SHP77 (cell line): ENCODE measurements around the gene CD300A.
"Not testable (repeated sequence)": the region's sequence is repeated elsewhere in the genome, so short reads cannot be mapped to it uniquely, and the experiment has no call there.

ENCODE experiments used
- DNase-seq, 2 experiments: peaks; one replicate each; lab custom pipeline; 2025; lab: John Stamatoyannopoulos, UW

CD300A gene

DNA sequence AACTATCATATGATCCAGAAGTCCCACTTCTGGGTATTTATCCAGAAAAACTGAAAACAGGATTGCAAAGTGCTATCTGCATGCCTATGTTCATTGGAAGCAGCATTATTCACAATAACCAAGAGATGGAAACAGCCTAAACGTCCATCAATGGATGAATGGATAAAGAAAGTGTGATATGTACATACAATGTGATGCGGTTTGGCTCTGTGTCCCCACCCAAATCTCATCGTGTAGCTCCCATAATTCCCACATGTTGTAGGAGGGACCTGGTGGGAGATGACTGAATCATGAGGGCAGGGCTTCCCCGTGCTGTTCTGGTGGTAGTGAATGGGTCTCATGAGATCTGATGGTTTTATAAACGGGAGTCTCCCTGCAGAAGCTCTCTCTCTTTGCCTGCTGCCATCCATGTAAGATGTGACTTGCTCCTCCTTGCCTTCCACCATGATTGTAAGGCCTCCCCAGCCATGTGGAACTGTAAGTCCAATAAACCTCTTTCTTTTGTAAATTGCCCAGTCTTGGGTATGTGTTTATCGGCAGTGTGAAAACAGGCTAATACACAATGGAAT, 52.1 kb downstream of the CD300A start:
- DNase-seq, result not testable (repeated sequence)

DNA sequence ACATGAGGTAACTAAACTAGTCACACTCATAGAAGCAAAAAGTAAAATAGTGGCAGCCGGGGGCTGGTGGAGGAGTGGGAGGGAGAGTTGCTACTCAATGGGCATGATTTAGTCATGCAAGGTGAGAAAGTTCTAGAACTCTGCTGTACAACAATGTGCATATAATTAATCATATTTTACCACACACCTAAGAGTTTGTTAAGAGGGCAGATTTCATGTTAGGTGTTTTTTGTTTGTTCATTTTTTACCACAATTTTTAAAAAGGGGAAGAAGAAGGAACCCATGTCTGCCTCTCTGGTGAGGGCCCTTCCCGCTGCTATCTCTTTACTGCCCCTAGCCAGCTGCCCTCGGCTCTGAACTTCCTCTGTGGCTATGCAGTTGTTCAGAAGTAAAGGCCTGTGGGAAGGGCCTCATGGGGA, 53.6 kb downstream of the CD300A start:
- DNase-seq, result no peak

DNA sequence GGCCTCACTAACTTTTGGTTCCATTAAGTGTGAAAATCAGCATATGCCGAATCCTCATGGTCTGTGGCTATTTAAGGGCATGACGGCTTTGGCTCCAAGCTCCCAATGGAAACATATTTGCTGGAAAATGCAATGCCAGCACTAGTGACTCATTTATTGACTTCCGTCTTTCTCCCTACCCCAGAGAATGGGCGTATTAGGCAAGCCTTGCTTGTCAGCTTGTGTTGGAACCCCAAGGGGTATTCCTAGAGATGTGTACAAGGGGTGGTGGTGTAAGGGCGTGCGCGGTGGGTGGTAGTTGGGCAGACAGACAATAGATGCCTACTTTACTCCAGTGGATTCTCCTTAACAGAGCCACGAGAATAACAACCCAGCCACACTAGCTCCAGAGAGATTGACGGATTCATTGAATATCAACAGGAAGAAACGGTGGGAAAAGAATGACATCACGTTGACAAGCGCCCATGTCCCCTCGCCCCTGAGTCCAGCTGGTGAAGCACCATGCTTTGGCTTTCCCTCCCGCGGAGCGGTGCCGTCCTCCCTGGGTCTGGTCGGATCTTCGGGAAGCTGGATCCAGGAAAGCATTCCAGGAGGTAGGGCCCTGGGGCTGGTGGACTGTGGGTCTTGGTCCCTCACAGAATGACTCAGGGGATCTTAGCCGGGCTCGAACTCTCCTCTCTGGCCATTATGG, 54.5 kb downstream of the CD300A start:
- DNase-seq, result no peak

DNA sequence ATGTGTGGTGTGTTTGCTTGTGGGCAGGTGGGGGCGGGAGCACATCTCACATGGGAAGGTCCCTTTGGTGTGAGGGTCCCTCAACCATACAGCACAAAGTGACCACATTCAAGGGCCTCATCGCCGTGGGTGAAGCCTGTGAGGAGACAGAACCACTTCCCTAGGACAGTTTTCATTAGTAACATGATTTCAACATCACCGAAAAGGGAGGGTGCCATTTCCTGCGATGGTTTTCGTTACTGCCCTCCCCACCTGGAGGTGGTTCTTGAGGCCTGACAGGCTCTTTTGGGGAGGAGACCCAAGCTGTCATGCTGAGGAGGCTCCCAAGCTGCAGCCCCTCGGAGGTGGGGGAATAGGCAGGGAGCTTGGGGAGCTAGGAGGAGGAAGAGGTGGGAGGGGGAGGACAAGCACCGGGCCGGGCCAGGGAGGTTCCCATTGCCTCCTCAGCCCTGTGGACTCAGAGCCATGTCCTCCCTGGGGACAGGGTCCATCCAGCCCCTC, 55.3 kb downstream of the CD300A start:
- no peak for DNase-seq

DNA sequence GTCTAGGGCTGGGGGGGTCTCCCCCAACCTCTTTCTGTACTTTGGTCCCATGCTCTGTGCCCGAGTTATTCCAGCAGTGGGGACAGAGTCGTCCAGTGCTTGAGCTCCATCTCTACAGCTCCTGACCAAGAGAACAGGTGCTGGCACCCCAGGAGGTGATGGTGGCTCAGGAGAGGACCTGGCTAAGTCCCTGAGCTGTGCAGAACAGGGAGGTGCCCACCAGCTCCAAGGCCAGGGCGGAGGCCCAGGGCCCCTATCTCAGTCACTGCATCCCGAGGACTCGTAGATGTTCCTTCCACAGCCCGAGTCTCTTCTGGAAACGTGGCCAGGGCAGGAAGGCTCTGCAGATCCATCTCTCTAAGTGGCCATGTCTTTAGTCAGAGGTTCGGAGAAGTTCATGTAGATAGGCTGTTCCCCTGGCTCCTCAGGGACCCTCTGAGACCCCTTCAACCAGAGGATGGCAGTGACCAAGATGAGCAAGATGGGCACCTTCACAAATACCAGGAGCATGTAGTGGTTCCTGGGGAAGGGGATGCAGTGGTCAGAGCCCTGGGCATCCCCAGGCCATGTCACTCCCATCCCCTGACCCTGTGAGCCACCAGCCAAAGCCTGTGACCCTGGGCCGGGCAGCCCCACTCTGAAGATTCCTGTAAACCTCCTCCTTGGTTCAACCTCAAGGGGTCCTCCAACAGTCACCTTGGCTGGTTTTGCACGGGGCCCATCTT, 56.1 kb downstream of the CD300A start:
- no peak for DNase-seq

DNA sequence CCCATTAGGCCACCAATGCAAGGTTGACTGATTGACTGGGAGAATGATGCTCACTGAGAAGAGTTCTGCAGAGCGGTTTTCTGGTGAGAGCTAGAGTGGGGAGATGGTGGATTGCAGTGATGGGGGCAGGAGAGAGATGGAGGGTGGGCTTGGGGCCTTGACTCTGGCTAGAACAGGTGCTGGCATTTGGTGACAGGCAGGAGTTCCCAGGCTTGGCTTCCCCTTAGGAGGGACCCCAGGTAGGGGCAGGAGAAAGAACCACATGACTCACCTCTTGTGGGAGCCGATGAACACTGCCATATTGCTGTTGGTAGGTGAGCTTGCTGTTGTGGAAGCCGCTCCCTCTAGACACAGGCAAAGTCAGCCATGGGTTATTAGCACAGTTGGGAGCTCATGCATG, 56.9 kb downstream of the CD300A start:
- DNase-seq, result no peak

DNA sequence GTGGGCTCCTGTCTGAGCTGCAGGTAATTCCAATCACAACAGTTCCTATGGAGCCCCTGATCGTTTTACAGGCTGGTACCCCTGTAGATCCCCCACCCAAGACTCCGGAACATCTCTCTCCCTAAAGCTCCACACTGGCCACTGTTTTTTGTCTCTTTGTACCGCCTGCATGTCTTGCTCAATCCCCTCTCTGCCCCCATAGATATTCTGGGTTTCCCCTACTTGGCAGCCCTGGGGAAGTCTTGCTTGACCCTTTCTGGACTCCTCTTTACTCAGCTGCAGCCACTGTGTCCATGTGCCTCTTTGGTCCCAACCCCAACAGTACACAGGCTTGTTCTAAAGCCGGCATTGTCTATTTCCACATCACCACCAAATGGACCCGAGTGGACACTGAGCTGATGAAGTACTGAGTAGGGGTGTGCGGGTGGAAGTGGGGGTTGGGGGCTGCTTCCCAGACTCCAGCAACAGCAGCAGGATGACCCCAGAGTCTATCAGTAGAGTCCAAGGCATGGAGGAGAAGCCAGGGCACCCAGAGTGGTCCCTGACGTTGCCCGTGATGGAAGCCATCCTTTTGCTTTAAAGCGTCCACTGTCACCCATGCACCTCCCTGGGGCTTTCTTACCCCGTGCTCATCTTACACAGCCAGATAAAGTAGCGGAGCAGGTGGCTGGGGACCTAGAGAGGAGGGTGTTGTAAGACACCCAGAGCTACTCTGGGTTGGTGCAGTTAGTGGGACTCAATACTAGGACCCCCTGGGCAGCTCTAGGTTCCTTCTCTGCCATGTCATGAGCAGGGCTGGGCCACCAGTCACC, 58.4 kb downstream of the CD300A start:
- no peak for DNase-seq

DNA sequence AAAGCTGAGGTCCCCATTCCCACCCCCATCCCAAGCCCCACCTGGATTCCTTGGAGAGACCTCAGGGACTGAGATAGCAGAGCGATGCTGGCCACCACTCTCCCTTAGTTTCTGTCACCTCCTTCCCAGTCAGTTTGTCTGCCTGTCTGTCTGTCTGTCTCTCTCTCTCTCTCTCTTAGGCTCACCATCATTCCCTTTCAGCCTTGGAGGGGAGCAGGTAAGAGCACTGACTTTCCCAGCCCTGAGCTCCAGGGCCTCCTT, 59.0 kb downstream of the CD300A start:
- DNase-seq, result no peak

DNA sequence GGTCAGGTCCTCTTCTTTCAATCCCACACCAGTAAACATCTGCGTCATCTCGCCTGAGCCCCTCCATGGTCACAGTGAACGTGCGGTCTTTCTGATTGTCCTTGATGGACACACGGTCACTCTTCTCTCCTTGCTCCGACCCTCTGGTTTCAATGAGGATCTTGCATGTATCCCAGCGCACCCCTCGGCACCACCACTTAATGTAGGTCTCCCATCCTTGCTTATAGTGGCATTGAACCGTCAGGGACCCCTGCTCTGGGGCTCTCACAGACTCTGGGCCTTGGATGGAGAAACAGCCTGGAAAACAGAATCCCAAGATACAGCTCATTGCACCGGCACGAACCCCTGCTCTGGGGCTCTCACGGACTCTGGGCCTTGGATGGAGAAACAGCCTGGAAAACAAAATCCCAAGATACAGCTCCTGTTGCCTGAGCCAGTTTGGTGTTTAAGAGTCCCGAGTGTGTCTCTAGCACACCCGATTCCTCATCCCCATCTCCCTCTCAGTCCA, 59.4 kb downstream of the CD300A start:
- DNase-seq, result no peak

DNA sequence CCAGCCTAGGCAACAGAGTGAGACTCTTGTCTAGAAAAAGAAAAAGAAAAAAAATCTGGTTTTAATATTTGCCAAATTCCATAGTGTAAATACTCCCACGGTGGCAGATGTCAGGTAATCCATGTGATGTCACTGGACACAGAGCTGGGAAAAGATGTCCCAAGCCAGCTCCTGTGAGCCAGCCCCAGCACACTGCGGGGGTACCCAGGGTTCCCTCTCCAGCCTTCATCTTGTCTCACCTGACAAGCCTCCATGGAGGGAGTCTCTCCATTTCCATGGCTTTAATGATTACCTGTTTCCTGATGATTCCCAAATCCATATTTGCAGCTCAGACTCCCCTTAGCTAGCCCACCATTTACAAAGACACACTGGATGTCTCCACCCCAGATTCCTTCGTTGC, 60.2 kb downstream of the CD300A start:
- no peak for DNase-seq

DNA sequence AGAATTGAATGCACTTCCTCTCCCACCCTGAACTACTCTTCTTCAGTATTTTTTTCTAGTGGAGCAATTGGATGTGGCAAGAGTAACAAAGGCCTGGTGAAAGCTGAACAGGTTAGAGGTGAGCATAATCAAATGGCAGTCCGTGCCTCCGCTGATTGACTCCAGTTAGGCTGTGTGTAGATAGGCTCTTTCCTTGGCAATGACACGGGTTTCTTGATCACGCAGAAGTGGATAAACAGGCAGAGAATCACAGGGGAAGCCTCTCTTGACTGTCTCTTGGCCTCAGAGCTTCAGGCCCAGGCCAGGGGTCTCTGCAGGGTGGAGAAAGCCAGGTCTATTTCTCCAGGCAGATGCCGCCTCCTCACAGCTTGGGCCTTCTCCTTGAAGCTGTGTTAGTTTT, 60.6 kb downstream of the CD300A start:
- DNase-seq, result no peak

DNA sequence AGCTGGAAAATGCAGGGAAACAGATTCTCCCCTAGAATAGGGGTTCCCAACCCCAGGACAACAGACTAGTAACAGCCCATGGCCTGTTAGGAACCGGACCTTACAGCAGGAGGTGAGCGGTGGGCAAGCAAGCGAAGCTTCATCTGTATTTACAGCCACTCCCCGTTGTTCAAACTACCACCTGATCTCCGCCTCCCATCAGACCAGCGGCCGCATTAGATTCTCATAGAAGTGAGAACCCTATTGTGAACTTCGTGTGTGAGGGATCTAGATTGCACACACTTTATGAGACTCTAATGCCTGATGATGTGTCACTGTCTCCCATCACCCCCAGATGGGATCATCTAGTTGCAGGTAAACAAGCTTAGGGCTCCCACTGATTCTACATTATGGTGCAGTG, 61.3 kb downstream of the CD300A start:
- no peak for DNase-seq

DNA sequence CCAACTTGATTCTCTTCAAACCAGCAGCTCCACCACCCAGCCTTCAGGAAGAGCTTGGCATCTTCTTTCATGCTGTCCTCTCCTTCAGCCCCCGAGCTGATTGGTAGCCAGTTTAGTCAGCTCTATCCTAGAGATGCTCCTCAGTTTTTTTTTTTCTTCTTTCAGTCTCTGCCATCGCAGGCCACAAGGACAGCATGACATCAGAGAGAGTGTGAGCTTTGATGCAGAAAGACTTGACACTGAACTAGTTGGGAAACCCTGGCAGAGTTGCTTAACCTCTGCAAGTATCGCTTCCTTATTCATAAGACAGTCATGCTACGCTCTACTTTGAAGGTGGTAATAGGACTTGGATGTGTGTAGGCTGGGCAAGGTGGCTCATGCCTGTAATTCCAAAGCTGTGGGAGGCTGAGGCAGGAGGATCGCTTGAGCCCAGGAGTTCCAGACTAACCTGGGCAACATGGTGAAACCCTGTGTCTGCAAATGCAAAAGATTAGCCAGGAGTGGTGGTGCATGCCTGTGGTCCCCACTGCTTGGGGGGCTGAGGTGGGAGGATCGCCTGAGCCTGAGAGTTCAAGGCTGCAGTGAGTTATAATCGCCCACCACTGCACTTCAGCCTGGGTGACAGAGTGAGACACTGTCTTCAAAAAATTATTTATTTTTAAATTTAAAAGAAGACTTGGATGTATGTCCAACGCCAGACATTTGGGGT, 62.2 kb downstream of the CD300A start:
- DNase-seq, result no peak

DNA sequence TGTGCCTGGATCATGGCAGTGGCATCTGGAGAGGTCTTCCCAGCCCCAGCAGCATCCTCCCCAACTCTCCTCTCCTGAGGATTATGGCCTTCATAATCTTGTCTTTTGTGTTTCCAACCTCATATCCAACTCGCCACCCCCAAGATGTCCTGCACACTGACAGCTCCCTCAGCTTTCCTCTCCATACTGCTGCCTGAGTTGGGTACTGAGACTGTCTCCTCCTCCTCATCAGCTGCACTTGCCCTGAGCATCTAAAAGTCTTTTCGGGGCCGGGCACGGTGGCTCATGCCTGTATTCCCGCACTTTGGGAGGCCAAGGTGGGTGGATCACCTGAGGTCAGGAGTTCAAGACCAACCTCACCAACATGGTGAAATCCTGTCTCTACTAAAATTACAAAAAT, 62.8 kb downstream of the CD300A start:
- no peak for DNase-seq

DNA sequence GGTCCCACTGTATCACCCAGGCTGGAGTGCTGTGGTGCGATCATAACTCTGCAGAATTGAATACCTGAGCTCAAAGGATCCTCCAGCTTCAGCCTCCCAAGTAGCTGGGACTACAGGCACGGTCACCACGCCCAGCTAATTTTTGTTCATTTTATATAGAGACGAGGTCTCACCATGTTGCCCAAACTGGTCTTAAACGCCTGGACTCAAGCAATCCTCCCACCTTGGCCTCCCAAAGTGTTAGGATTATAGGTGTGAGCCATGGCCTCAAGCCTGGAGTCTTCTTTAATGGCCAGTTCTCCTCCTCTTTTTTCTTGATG, 64.4 kb downstream of the CD300A start:
- DNase-seq, result no peak

DNA sequence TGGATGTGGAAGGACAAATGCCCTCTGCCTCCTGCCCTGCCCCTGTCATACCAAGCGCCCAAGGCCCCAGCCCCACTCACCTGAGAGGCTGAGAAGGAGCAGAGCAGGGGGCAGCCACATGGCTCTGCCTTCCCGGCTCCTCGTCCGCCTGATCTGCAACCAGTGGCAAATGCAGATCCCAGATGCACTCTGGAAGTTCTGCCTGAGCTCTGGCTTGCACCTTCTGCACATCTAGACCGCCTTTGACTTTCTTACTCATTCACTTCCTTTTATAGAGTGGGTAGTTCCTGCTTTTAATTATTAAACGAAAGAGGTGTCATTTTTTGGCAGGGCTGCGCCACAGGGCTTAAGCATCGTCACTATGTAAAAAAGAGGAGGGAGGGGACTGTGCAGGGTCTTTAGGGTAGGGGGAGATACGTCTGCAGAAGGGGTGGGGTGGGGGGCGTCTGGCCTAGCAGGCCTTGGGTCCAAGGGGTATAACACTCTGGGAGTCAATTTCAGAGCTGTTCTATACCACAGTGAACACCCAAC, 64.9 kb downstream of the CD300A start, which contains the start of gene CD300LB:
TSS of gene CD300LB (minus strand) at position 245 of the 531 bp plus-strand sequence. CDS start at position 120, 125 bp downstream.
- no peak for DNase-seq

DNA sequence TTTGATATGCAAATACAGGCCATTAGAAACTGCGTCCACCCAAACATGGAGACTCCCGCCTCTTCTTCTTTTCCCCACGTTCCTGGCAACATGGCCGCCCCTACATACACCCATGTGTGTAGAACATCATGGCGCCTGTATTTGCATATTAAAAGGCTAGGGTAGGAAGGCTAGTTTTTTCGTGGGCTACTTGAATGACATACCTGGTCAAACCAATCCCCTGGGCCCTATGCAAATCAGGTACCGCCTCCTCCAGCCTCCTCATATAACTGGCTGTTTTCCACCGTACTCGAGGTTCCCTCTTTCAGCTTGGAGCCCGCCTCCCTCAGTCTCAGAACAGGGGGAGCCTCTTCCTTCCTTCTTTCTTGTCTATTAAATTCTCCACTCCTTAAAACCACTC, 65.7 kb downstream of the CD300A start:
- no peak for DNase-seq
